GM23248 (cell line): ENCODE measurements around the gene PDIA6.

Experiments used
- EZH2 ChIP-seq: fragments of 200-600 bp; sonication (generic); IDR thresholded peaks from 2 replicates; pipeline ENCODE4 v1.6.1; 2018; ENCODE audit warnings: antibody characterized with exemption, mild to moderate bottlenecking; ENCODE audit not compliant: insufficient read depth, poor library complexity, severe bottlenecking
- EZH2phosphoT487 ChIP-seq: fragments of 200-600 bp; sonication (generic); IDR thresholded peaks from 2 replicates; pipeline ENCODE4 v1.6.1; 2018; ENCODE audit warnings: antibody characterized with exemption, moderate library complexity, mild to moderate bottlenecking, low read depth; ENCODE audit not compliant: insufficient read depth

- TF ChIP-seq EZH2phosphoT487 (no peak), EZH2 (no peak)
Measured at GRCh38 chr2:10838734-10839133, 26.1 kb upstream of the PDIA6 start.
